ENCODE results near the gene IFI16. TPM values are rescaled to one million over a fixed set of nuclear protein-coding genes. Genes with fewer than 3 reads are reported as not detected.

Gene IFI16
- total RNA-seq (2013), result 128 TPM
- polyA plus RNA-seq (10 to 100 TPM; 64.8 to 99.7 (median 80.1) TPM), polyA minus RNA-seq (25.6 and 54.6 TPM in 2 replicates), total RNA-seq (40.7 to 124 (median 93.7) reads per million in 11 experiments)

DNA sequence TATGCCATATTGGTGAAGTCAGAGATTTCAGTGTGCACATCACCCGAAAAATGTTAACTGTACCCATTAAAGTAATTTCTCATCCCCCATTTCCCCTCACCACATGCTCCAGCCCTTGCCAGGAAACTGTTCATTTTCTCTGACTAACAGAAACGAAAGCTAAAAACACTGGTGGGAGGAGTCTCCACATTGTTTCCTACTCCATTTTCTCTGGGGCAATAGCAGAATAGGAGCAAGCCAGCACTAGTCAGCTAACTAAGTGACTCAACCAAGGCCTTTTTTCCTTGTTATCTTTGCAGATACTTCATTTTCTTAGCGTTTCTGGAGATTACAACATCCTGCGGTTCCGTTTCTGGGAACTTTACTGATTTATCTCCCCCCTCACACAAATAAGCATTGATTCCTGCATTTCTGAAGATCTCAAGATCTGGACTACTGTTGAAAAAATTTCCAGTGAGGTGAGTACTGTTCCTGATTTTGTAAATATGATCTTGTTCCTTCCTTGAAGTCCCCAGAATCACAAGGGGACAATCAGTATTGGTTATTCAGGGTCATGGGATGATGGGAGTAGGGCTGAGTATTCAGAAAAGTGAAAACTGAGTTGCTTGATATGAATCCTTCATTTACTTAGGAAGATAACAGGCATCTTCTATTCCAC is at the start of gene IFI16:
IFI16 (plus strand) TSS at position 204 of the 658 bp plus-strand sequence. CDS start 4,774 bp downstream, outside the sequence.
- peak within 1 kb of the TSS; percentile 71 for H3K9ac ChIP-seq (ENCODE audit: insufficient read depth, low read length, poor library complexity, severe bottlenecking)
- DNase-seq, result peak; percentile 84 to 96 (median 93)
- peaks cover 0 to 2% (median 0%) of the 10 kb centered on the region in 3 donors for H3K27me3 Mint-ChIP-seq (ENCODE audit: low read depth in 3 of 3)
- no peaks in the 10 kb centered on the region for H3K9me3 Mint-ChIP-seq
- no peaks in the 10 kb centered on the region for H3K9me3 ChIP-seq (replicated peaks in 1 of 2; ENCODE audit: control insufficient read depth in 1 of 2, insufficient read depth in 1 of 2, low read length in 2 of 2)
- intact Hi-C loops (cut with micrococcal nuclease), result loop anchor here (5.0 to 10.0 kb wide), 3 partner anchors 62 to 825 kb away; partner anchors contain the start of genes CD1D (in 1 of the 2) and MNDA (in 1 of the 2)
- H3K4me3 Mint-ChIP-seq, result peak within 1 kb of the TSS; percentile 87 to 97
- H3K79me2 ChIP-seq (ENCODE audit: insufficient read depth, low read length), result peaks cover 64% of the 10 kb centered on the region
- peaks cover 49 to 71% of the 10 kb centered on the region in 2 donors for H3K4me1 ChIP-seq (ENCODE audit: control insufficient read depth in 1 of 2, insufficient read depth in 2 of 2, low read length in 2 of 2)
- peak within 1 kb of the TSS; percentile 92 to 98 (median 96) for H3K27ac Mint-ChIP-seq
- no peaks in the 10 kb centered on the region for H3K27me3 ChIP-seq (ENCODE audit: control insufficient read depth in 2 of 2, insufficient read depth in 2 of 2, low read length in 2 of 2)
- peak within 1 kb of the TSS; percentile 93 for H3K4me2 ChIP-seq (replicated peaks; ENCODE audit: extremely low read depth, low read length, poor library complexity, severe bottlenecking)
- H2AFZ ChIP-seq (ENCODE audit: insufficient read depth, low read depth, low read length, poor library complexity, severe bottlenecking), result peak within 1 kb of the TSS; percentile 52
- H4K20me1 ChIP-seq (ENCODE audit: insufficient read depth, low read length), result peaks cover 26% of the 10 kb centered on the region
- H3K36me3 ChIP-seq (replicated peaks in 1 of 2; ENCODE audit: control insufficient read depth in 1 of 2, insufficient read depth in 2 of 2, low read length in 2 of 2), result peaks cover 0 to 2% of the 10 kb centered on the region in 2 donors
- 0% methylated on average over 2 of the region's 5 CpGs for WGBS (ENCODE audit: insufficient coverage)
- H3K27ac ChIP-seq (ENCODE audit: low read depth in 1 of 2, low read length in 2 of 2), result peak within 1 kb of the TSS; percentile 73 to 92
- peaks cover 12 to 14% of the 10 kb centered on the region in 2 donors for H3K36me3 Mint-ChIP-seq
- TF ChIP-seq CTCF (IDR thresholded peaks at IDR 0.05), result no peak
- peak within 1 kb of the TSS; percentile 90 to 99 (median 95) for H3K4me3 ChIP-seq (replicated peaks in 1 of 3; ENCODE audit: low read depth in 2 of 3, low read length in 3 of 3)
- H3K4me1 Mint-ChIP-seq, result peaks cover 68% of the 10 kb centered on the region

DNA sequence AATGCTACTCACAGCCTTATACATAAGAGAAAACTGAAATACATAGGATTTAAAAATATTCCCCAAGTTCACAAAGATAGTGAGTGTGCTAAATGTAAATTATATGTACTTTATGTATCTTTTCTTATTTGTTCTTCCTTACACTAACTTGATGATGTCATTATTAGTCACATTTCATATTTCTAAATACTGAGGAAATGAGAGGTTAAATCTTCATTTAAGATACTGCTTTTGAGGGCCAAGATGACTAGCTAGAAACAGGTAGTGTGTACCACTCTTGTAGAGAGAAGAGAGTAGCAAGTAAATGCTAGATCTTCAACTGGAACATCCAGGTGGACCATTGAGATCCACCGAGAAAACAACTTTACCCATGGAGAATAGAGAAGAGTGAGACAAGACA is 48.5 kb upstream of the IFI16 start:
- DNase-seq, result no peak
- Histone ChIP-seq H3K27me3 (ENCODE audit: control insufficient read depth in 2 of 2, insufficient read depth in 2 of 2, low read length in 2 of 2) (no peaks in the 10 kb centered on the region), H3K9ac (ENCODE audit: insufficient read depth, low read length, poor library complexity, severe bottlenecking) (no peak overlapping the region), H3K27ac (ENCODE audit: low read depth in 1 of 2, low read length in 2 of 2) (no peak overlapping the region), H3K9me3 (replicated peaks in 1 of 2; ENCODE audit: control insufficient read depth in 1 of 2, insufficient read depth in 1 of 2, low read length in 2 of 2) (no peaks in the 10 kb centered on the region), H3K4me2 (replicated peaks; ENCODE audit: extremely low read depth, low read length, poor library complexity, severe bottlenecking) (no peak overlapping the region), H3K36me3 (replicated peaks in 1 of 2; ENCODE audit: control insufficient read depth in 1 of 2, insufficient read depth in 2 of 2, low read length in 2 of 2) (no peaks in the 10 kb centered on the region), H3K4me3 (replicated peaks in 1 of 3; ENCODE audit: low read depth in 2 of 3, low read length in 3 of 3) (no peak overlapping the region), H3K4me1 (ENCODE audit: control insufficient read depth in 1 of 2, insufficient read depth in 2 of 2, low read length in 2 of 2) (no peaks in the 10 kb centered on the region), H2AFZ (ENCODE audit: insufficient read depth, low read depth, low read length, poor library complexity, severe bottlenecking) (no peak overlapping the region), H3K79me2 (ENCODE audit: insufficient read depth, low read length) (no peaks in the 10 kb centered on the region), H4K20me1 (ENCODE audit: insufficient read depth, low read length) (no peaks in the 10 kb centered on the region)
- H3K4me3 Mint-ChIP-seq, result no peak overlapping the region
- H3K4me1 Mint-ChIP-seq, result no peaks in the 10 kb centered on the region
- no peaks in the 10 kb centered on the region for H3K36me3 Mint-ChIP-seq
- peaks cover 0 to 7% (median 2%) of the 10 kb centered on the region in 3 donors for H3K27me3 Mint-ChIP-seq (ENCODE audit: low read depth in 3 of 3)
- no peak overlapping the region for H3K27ac Mint-ChIP-seq
- peaks cover 0 to 8% (median 3%) of the 10 kb centered on the region in 7 donors for H3K9me3 Mint-ChIP-seq
- intact Hi-C loops (cut with micrococcal nuclease), result no loop called here
- TF ChIP-seq CTCF (IDR thresholded peaks at IDR 0.05), result no peak
- no CpG with 5 or more reads among the region's 1 CpG for WGBS (ENCODE audit: insufficient coverage)
